Smooth muscle cell (in vitro differentiated cells): ENCODE measurements around the gene ERC1. TPM values are rescaled to one million over a fixed set of nuclear protein-coding genes. Genes with fewer than 3 reads are reported as not detected.

Experiments
- DNase-seq: peaks from one replicate; lab custom pipeline; 2025; ENCODE audit not compliant: unreplicated experiment; lab: John Stamatoyannopoulos, UW
- H2AFZ ChIP-seq: fragments of 200-600 bp; sonication (generic); 2 replicates; pipeline ENCODE4 v1.6.0; 2016; ENCODE audit warnings: antibody characterized with exemption, low read depth, mild to moderate bottlenecking
- H3F3A ChIP-seq: fragments of 200-600 bp; sonication (generic); 2 replicates; pipeline ENCODE4 v1.6.0; 2017; ENCODE audit warnings: antibody characterized with exemption, low read depth
- H3K27ac ChIP-seq: fragments of 200-600 bp; sonication (generic); 2 replicates; pipeline ENCODE4 v1.5.1; 2016; ENCODE audit warnings: low read depth, mild to moderate bottlenecking
- H3K27me3 ChIP-seq: fragments of 200-600 bp; sonication (generic); 2 replicates; pipeline ENCODE4 v1.6.1; 2016; ENCODE audit warnings: low read depth, mild to moderate bottlenecking
- H3K36me3 ChIP-seq: fragments of 200-600 bp; sonication (generic); 2 replicates; pipeline ENCODE4 v1.5.1; 2016; ENCODE audit warnings: low read depth
- H3K4me1 ChIP-seq: fragments of 200-600 bp; sonication (generic); 2 replicates; pipeline ENCODE4 v1.5.1; 2016; ENCODE audit warnings: low read depth
- H3K4me2 ChIP-seq: fragments of 200-600 bp; sonication (generic); 2 replicates; pipeline ENCODE4 v1.6.0; 2016; ENCODE audit warnings: mild to moderate bottlenecking
- H3K4me3 ChIP-seq: fragments of 200-600 bp; sonication (generic); 2 replicates; pipeline ENCODE4 v1.5.1; 2016; ENCODE audit warnings: mild to moderate bottlenecking
- H3K79me2 ChIP-seq: fragments of 200-600 bp; sonication (generic); 2 replicates; pipeline ENCODE4 v1.6.0; 2016; ENCODE audit warnings: low read depth, mild to moderate bottlenecking
- H3K9ac ChIP-seq: fragments of 200-600 bp; sonication (generic); 2 replicates; pipeline ENCODE4 v1.6.0; 2016; ENCODE audit warnings: low read depth
- H3K9me3 ChIP-seq: fragments of 200-600 bp; sonication (generic); replicated peaks from 2 replicates; pipeline ENCODE4 v1.5.1; 2016; ENCODE audit warnings: low read depth
- H4K20me1 ChIP-seq: fragments of 200-600 bp; sonication (generic); 2 replicates; pipeline ENCODE4 v1.6.0; 2016; ENCODE audit warnings: low read depth
- WGBS: methylation state at CpG from one replicate; pipeline ENCODE4 v1.1.7; 2016; ENCODE audit warnings: low lambda C conversion rate; 5-methylcytosine and 5-hydroxymethylcytosine counted together
- polyA plus RNA-seq: library from polyadenylated mRNA; unstranded; fragments of >200 nt; fragmentation: Nextera tagmentation; extraction: Ambion mirVana; gene quantifications from 2 replicates; pipeline ENCODE4 v1.2.1, GENCODE V29; 2016
- total RNA-seq: library from RNA; depleted of rRNA; stranded (reverse); fragments of >200 nt; gene quantifications from 2 replicates; pipeline ENCODE4 v1.2.3, GENCODE V29; 2014
- TF ChIP-seq, protein P1 (sequence below): fragments of 200-600 bp; sonication (generic); IDR thresholded peaks from 2 replicates; pipeline ENCODE4 v1.5.1; 2017; ENCODE audit warnings: borderline replicate concordance, mild to moderate bottlenecking, antibody characterized with exemption; ENCODE audit not compliant: insufficient read depth, poor library complexity, severe bottlenecking

ERC1 gene
- total and polyA plus RNA-seq, 2 experiments from 2014 or later, result 13.8 to 17.6 TPM

DNA sequence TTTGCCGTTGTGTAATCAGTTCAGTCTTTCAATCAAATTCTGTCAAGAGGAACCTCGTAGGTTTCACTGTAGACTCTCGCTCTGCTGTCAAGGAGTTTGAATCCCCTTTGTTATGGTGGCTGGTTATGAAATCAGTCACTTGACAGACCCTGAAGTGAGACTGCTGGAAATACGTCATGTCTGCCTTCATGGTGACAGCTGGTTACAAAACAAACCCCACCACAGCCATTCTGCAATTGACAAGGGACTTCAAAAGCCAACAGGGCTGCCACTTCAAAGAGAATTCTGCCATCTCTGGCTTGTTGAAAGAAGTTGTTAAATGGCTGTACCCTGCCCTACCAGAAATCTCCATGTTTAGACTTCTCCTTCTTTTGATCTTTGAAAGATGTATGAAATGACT is 286.9 kb downstream of the ERC1 start:
- Histone ChIP-seq H3K27me3 (no peaks in the 10 kb centered on the region), H3K27ac (no peak overlapping the region), H4K20me1 (no peaks in the 10 kb centered on the region), H3K9me3 (no peaks in the 10 kb centered on the region), H3K4me1 (peaks cover 9% of the 10 kb centered on the region), H3K9ac (no peak overlapping the region), H3F3A (peaks cover 4% of the 10 kb centered on the region), H3K4me2 (no peak overlapping the region), H3K36me3 (no peaks in the 10 kb centered on the region), H3K4me3 (no peak overlapping the region), H3K79me2 (no peaks in the 10 kb centered on the region), H2AFZ (no peak overlapping the region)
- DNase-seq, result no peak
- WGBS, result 67% methylated on average over 4 of the region's 4 CpGs
- TF ChIP-seq, protein P1, sequence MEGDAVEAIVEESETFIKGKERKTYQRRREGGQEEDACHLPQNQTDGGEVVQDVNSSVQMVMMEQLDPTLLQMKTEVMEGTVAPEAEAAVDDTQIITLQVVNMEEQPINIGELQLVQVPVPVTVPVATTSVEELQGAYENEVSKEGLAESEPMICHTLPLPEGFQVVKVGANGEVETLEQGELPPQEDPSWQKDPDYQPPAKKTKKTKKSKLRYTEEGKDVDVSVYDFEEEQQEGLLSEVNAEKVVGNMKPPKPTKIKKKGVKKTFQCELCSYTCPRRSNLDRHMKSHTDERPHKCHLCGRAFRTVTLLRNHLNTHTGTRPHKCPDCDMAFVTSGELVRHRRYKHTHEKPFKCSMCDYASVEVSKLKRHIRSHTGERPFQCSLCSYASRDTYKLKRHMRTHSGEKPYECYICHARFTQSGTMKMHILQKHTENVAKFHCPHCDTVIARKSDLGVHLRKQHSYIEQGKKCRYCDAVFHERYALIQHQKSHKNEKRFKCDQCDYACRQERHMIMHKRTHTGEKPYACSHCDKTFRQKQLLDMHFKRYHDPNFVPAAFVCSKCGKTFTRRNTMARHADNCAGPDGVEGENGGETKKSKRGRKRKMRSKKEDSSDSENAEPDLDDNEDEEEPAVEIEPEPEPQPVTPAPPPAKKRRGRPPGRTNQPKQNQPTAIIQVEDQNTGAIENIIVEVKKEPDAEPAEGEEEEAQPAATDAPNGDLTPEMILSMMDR, result no peak

DNA sequence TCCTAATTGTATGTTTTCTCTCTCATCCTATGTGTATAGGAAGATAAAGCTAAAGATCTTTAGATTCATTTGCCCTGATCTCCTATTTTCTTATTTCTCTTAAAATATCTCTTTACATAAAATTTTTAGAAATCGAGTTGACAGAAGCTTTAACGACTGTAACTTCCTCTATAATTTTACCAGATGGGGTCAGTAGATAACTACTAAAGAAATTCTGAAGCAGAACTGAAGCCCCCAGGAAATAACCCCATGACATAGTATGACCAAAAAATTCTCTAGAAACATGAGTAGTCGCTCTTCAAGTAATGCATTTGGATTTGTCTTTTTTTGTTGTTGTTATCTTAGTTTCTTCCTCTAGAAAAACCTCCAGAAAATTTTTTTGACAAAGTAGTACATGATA is 288.0 kb downstream of the ERC1 start:
- Histone ChIP-seq H3K4me3 (no peak overlapping the region), H3K27me3 (no peaks in the 10 kb centered on the region), H3F3A (peaks cover 4% of the 10 kb centered on the region), H3K4me2 (no peak overlapping the region), H3K27ac (no peak overlapping the region), H3K4me1 (peaks cover 11% of the 10 kb centered on the region), H2AFZ (no peak overlapping the region), H3K9ac (no peak overlapping the region), H3K9me3 (no peaks in the 10 kb centered on the region), H3K79me2 (no peaks in the 10 kb centered on the region), H3K36me3 (no peaks in the 10 kb centered on the region), H4K20me1 (no peaks in the 10 kb centered on the region)
- TF ChIP-seq, protein P1, result no peak
- no peak for DNase-seq
- 70% methylated on average over 3 of the region's 3 CpGs for WGBS

DNA sequence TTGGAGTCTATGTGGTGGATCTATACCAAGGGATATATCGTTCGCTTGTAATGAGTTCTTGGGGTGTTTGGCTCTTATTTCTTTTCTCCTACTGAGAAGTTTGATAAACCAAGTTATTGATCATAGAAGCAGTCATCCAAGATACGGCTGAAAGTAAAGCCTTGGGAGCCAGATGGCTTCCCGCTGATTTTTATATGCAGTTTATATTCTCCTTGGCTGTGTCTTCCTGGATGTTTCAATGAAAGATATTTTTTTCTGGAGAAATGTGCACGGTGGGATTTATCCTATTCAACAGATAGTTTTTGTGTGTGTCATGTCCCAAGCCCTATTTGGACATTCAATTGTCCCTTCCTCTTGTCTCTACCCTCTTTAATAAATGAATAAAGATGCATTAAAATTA is 289.0 kb downstream of the ERC1 start:
- peaks cover 4% of the 10 kb centered on the region for H3F3A ChIP-seq
- WGBS, result 91% methylated on average over 5 of the region's 5 CpGs
- no peak overlapping the region for H3K27ac ChIP-seq
- H2AFZ ChIP-seq, result no peak overlapping the region
- no peak overlapping the region for H3K4me2 ChIP-seq
- no peaks in the 10 kb centered on the region for H3K79me2 ChIP-seq
- TF ChIP-seq, protein P1, result no peak
- no peaks in the 10 kb centered on the region for H3K27me3 ChIP-seq
- no peaks in the 10 kb centered on the region for H3K36me3 ChIP-seq
- no peak for DNase-seq
- H4K20me1 ChIP-seq, result no peaks in the 10 kb centered on the region
- H3K9ac ChIP-seq, result no peak overlapping the region
- no peak overlapping the region for H3K4me3 ChIP-seq
- H3K4me1 ChIP-seq, result peaks cover 11% of the 10 kb centered on the region
- H3K9me3 ChIP-seq, result no peaks in the 10 kb centered on the region

DNA sequence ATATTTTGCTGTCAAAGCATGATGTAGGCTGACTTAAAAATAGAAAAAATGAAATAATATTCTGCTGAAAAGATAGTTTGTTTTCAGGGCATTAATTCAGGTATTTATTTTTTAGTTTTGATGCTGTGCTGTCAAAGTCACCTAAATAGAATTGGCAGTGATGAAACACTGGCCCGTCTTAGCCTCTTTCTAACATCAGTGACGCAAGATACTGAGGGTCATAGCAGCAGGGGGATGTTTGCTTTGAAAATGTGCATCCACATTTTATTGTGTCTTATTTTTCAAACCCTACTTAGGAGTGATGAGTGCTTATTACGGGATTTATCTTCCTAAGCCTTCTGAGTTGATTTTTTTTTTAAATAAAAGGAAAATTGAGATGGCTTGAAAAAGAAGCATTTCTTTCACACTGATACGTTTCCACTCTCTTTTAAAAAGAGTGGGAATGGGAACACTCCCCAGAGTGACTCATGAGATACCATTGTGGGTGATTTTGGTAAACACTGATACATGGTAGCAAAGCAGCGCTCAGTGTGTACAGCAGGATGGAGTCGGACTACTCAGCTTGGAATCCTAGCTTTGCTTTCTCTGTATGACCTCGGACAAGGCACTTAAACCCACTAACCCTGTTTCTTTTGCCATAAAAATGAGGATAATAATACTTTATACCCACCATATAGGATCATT is 290.8 kb downstream of the ERC1 start:
- Histone ChIP-seq H3K27ac (peak overlapping the region; percentile 17), H2AFZ (no peak overlapping the region), H3K9me3 (no peaks in the 10 kb centered on the region), H3K4me1 (peaks cover 11% of the 10 kb centered on the region), H3K79me2 (no peaks in the 10 kb centered on the region), H3K4me3 (no peak overlapping the region), H4K20me1 (no peaks in the 10 kb centered on the region), H3K36me3 (no peaks in the 10 kb centered on the region), H3K4me2 (peak overlapping the region; percentile 72), H3K9ac (no peak overlapping the region), H3K27me3 (no peaks in the 10 kb centered on the region), H3F3A (peaks cover 4% of the 10 kb centered on the region)
- WGBS, result 29% methylated on average over 7 of the region's 7 CpGs
- TF ChIP-seq, protein P1, result no peak
- no peak for DNase-seq
